Midbrain (tissue), 1 donor: ENCODE data around the gene LRP2.
"Not testable (repeated sequence)": the region's sequence is repeated elsewhere in the genome, so short reads cannot be mapped to it uniquely, and the experiment has no call there.

Experiments
- DNase-seq: peaks from one replicate; lab custom pipeline; 2025; lab: John Stamatoyannopoulos, UW

LRP2 gene

GRCh38 chr2:169301596-169302335 lies 60.6 kb downstream of the LRP2 start:
- peak; percentile 36 for DNase-seq

- peak; percentile 43 for DNase-seq
Measured at GRCh38 chr2:169300636-169301530, 61.5 kb downstream of the LRP2 start.

GRCh38 chr2:169298007-169298406 lies 64.3 kb downstream of the LRP2 start:
- no peak for DNase-seq

DNA sequence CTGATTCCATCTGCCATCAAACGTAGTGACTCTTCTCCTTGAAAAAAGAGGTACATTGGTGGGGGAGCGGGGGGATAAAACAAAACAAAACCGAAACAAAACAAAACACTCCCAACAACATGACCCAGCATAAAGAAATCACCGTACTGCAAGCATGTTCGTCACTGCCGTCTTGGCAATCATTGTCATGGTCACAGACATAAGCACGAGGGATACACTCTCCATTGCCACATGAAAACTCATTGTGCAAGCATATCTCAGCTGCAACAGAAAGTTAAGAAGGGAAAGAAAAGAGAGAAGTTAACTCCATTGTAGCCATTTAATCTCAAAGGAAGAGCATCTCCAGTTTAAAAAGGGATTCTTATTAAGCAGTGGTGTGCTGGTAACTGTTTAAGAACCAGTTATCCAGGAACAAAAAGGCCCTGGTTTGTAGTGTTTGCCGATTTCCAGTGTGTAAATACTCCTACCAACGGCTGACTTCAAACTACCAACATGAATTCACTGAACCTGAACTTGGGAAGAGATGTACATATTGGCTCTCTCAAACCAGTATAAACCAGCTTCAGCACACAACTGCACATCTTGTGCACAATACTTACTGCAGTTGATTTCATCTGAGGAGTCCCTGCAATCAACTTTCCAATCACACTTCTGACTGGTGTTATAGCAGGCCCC lies 68.2 kb downstream of the LRP2 start:
- DNase-seq, result no peak

GRCh38 chr2:169291517-169291916 lies 70.8 kb downstream of the LRP2 start:
- DNase-seq, result no peak

- DNase-seq, result no peak
Measured at GRCh38 chr2:169290433-169290832, 71.9 kb downstream of the LRP2 start.

DNA sequence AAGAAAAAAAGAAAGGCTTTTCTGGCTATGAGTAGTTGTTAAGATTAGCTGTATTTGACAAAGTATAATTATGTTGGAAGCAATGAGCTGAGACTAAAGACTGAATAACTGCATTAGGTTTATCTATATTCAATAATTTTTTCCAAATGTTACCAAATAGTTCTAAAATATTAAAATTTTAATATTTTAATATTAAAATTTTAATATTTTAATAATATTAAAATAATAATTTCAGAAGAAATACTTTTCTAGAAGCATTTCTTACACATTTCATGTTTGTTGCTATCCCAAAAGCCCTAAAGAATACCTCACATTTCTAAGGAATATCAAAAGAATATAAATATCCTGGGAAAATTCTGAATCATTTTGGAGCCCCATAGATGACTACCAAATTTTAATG lies 74.7 kb downstream of the LRP2 start:
- DNase-seq, result no peak

DNA sequence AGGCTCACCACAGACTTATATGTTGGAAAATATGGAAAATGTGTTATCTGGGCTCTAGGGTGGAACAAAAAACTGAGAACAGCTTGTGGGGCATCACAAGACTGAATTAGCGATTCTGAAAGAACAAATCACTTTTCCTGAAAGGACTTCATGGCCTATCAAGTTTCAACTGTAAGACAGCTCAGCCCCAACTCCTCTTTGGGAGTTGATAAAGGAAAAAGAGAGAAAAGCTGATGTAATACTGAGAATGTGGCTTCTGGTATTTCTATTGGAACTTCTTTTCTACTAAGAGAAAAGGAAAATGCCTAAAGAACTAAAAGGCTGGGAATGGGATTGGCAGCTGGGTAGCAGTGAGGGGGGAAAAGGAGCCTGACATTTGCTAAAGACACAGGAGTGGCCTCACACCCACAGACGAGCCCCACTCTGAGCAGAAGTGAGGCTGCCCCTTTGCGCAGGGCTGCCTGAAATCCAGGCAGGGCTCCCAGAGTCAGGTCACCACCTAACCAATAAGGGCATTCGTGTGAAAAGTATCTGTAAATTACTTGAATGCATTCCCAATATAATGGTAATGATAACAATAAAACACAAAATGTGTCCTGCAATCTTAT lies 75.6 kb downstream of the LRP2 start:
- DNase-seq, result no peak

GRCh38 chr2:169285531-169286235 lies 76.7 kb downstream of the LRP2 start:
- no peak for DNase-seq

DNA sequence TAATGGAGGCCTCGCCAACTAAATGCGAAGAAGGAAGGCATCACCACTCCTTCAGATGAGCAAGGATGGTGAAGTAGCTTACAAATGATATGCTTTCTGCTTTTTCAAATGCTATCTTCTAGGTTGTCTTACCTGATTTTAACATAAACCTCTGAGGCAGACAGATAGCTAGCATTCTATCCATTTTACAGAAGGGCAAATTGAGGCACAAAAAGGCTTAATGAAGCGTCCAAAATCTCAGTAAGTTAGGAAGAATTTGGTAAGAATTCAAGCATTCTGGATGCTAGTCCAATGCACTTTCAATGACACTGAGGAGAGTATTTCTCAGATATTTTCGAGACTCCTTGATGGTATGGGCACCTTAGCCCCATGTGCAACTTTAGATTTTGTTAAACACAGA lies 81.8 kb downstream of the LRP2 start:
- DNase-seq, result no peak

GRCh38 chr2:169275696-169276444 lies 86.5 kb downstream of the LRP2 start:
- DNase-seq, result no peak

- DNase-seq, result no peak
Measured at GRCh38 chr2:169272010-169272409, 90.3 kb downstream of the LRP2 start.

DNA sequence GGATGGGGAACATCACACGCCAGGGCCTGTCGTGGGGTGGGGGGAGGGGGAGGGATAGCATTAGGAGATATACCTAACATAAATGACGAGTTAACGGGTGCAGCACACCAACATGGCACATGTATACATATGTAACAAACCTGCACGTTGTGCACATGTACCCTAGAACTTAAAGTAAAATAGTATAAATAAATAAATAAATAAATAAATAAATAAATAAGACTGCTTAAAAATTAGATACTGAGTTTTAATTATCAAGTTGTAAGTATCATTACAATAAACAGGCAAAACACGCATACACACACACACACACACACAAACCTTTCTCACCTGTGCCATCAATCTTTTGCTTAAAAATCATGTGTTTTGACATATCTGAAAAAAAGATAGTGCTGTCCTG lies 91.8 kb downstream of the LRP2 start:
- not testable (repeated sequence) for DNase-seq

DNA sequence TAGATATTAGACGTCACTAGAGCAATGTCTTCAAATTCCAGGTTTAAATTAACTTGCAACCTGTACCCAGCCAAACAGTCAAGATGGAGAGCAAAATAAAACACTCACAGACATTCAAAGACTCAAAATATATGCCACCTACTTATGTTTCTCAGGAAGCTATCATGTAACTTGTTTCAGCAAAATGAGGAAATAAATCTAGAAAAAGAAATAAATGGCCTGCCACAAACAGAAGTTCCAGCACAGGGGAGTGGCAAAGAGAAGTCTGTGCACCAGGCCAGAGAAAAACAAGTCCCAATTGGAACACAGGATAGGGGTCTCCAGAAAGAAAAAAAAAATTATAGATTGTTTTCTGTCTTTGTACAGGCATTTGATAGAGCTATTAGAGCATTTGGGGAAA lies 96.7 kb downstream of the LRP2 start:
- no peak for DNase-seq

- DNase-seq, result no peak
Measured at GRCh38 chr2:169260846-169261642, 101.3 kb downstream of the LRP2 start.

- DNase-seq, result no peak
Measured at GRCh38 chr2:169260246-169260645, 102.1 kb downstream of the LRP2 start.

GRCh38 chr2:169259402-169259801 lies 102.9 kb downstream of the LRP2 start:
- DNase-seq, result no peak

- no peak for DNase-seq
Measured at GRCh38 chr2:169258045-169258601, 104.2 kb downstream of the LRP2 start.

DNA sequence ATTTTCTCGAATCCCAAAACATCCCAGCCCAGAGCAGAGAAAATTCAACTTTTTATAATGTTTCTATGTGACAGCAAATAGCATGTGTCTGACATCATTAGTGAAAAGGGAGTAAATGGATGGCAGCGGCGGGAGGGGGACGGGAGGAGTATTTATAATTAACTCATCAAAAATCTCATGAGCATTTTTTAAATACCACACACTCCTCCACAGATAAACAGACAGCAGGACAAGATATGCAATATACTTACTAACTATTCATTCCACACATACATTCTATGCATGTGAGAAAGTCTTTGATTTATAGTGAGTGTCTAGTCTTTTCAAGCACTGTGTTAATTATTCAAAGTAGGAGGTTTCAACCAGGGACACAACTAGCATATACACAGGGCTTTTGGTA lies 107.6 kb downstream of the LRP2 start:
- no peak for DNase-seq

- no peak for DNase-seq
Measured at GRCh38 chr2:169247211-169247610, 115.1 kb downstream of the LRP2 start.
